H1 (cell line): ENCODE results near the gene LRRFIP1. TPM values are rescaled to one million over a fixed set of nuclear protein-coding genes. Genes with fewer than 3 reads are reported as not detected.

Experiments used
- CTCF ChIA-PET: fragments of 300-600 bp; sonication (Branson Sonifier 250); formaldehyde crosslinking; loops from one replicate; lab custom pipeline; 2021; ENCODE audit not compliant: partially characterized antibody; lab: Charles Lee
- POLR2A ChIA-PET: fragments of 300-600 bp; sonication (Branson Sonifier 250); formaldehyde crosslinking; loops from one replicate; lab custom pipeline; 2021; ENCODE audit warnings: inconsistent platforms; ENCODE audit not compliant: partially characterized antibody; lab: Charles Lee
- DNase-seq, 2 experiments: peaks; one replicate each; pipeline versions ENCODE4 v3.0.0 to v3.0.0-alpha.2; 2010 to 2022; ENCODE audit warnings: low spot score in 2 of 2, low read depth in 1 of 2, mixed read lengths in 1 of 2
- FAIRE-seq: peaks from 2 replicates; lab custom pipeline; 2011; peaks lifted over from hg19 to GRCh38; lab: Jason Lieb, UNC
- H2AFZ ChIP-seq: 2 replicates; pipeline ENCODE4 v1.8.1; 2012; ENCODE audit warnings: low read length, inconsistent platforms
- H2AK5ac ChIP-seq: 2 replicates; pipeline ENCODE4 v1.6.1; 2013; ENCODE audit warnings: low read depth, low read length
- H2BK120ac ChIP-seq: replicated peaks from 2 replicates; pipeline ENCODE3; 2013; ENCODE audit warnings: low read depth, low read length, inconsistent platforms
- H2BK12ac ChIP-seq: 2 replicates; pipeline ENCODE4 v1.6.1; 2013; ENCODE audit warnings: low read depth, low read length
- H2BK15ac ChIP-seq: 2 replicates; pipeline ENCODE4 v1.6.1; 2013; ENCODE audit warnings: low read length
- H2BK20ac ChIP-seq: 2 replicates; pipeline ENCODE4 v1.6.1; 2013; ENCODE audit warnings: low read length
- H2BK5ac ChIP-seq: 2 replicates; pipeline ENCODE4 v1.6.1; 2013; ENCODE audit warnings: low read depth, low read length
- H3K14ac ChIP-seq: 2 replicates; pipeline ENCODE4 v1.6.1; 2013; ENCODE audit warnings: inconsistent platforms; ENCODE audit not compliant: insufficient read length
- H3K18ac ChIP-seq: 2 replicates; pipeline ENCODE4 v1.6.1; 2013; ENCODE audit warnings: low read length; ENCODE audit errors: extremely low read depth
- H3K23ac ChIP-seq: 2 replicates; pipeline ENCODE4 v1.6.1; 2013; ENCODE audit warnings: inconsistent platforms; ENCODE audit not compliant: insufficient read length
- H3K23me2 ChIP-seq: 2 replicates; pipeline ENCODE4 v1.6.1; 2013; ENCODE audit warnings: low read depth, low read length
- H3K27ac ChIP-seq: 2 replicates; pipeline ENCODE4 v1.6.1; 2011; ENCODE audit warnings: low read depth, low read length, inconsistent platforms
- H3K27me3 ChIP-seq, 4 experiments: replicated peaks in 1 of 4; 1 replicate in 1 of 4; 2 replicates in 3 of 4; pipeline versions ENCODE4 v1.6.1 to v1.8.1; 2011 to 2013; ENCODE audit warnings: low read length in 3 of 4, mild to moderate bottlenecking in 3 of 4, inconsistent platforms in 2 of 4, mixed read lengths in 2 of 4, moderate library complexity in 1 of 4; ENCODE audit not compliant: control insufficient read depth in 3 of 4, insufficient read depth in 3 of 4; ENCODE audit errors: extremely low read depth in 1 of 4
- H3K36me3 ChIP-seq, 4 experiments: 2 replicates each; pipeline versions ENCODE4 v1.6.1 to v1.8.1; 2011 to 2013; ENCODE audit warnings: mild to moderate bottlenecking in 4 of 4, low read length in 3 of 4, moderate library complexity in 2 of 4, control low read depth in 1 of 4, inconsistent platforms in 1 of 4; ENCODE audit not compliant: insufficient read depth in 4 of 4, control insufficient read depth in 2 of 4
- H3K4ac ChIP-seq: replicated peaks from 2 replicates; pipeline ENCODE3; 2013; ENCODE audit warnings: low read length, low read depth, mixed read lengths, inconsistent platforms; ENCODE audit not compliant: insufficient read length
- H3K4me1 ChIP-seq, 4 experiments: replicated peaks in 1 of 4; 1 replicate in 1 of 4; 2 replicates in 3 of 4; pipeline versions ENCODE4 v1.6.1 to v1.8.1; 2011 to 2013; ENCODE audit warnings: low read length in 3 of 4, inconsistent platforms in 2 of 4, mixed read lengths in 1 of 4; ENCODE audit not compliant: insufficient read depth in 4 of 4, control insufficient read depth in 3 of 4
- H3K4me2 ChIP-seq, 2 experiments: 2 replicates each; pipeline versions ENCODE4 v1.6.1 to v1.8.1; 2011 to 2013; ENCODE audit warnings: low read depth in 2 of 2, low read length in 2 of 2, control low read depth in 1 of 2, inconsistent platforms in 1 of 2, mild to moderate bottlenecking in 1 of 2; ENCODE audit not compliant: insufficient read depth in 1 of 2
- H3K4me3 ChIP-seq, 4 experiments: fragments of 200-600, 300-600 bp in 1 of 4; sonication (generic), shearing (Covaris generic), sonication (Bioruptor Twin) in 1 of 4; 2 replicates each; pipeline versions ENCODE4 v1.5.1 to v1.8.1; 2011 to 2016; ENCODE audit warnings: low read length in 4 of 4, low read depth in 3 of 4, control low read depth in 2 of 4, inconsistent platforms in 2 of 4, mild to moderate bottlenecking in 2 of 4, mixed read lengths in 1 of 4, moderate library complexity in 1 of 4; ENCODE audit not compliant: insufficient read depth in 2 of 4; ENCODE audit errors: extremely low read depth in 1 of 4
- H3K56ac ChIP-seq: replicated peaks from 2 replicates; pipeline ENCODE3; 2013; ENCODE audit warnings: low read depth, mild to moderate bottlenecking, mixed read lengths, low read length, inconsistent platforms; ENCODE audit not compliant: insufficient read length
- H3K79me1 ChIP-seq: 2 replicates; pipeline ENCODE4 v1.6.1; 2013; ENCODE audit warnings: low read depth, low read length, control low read depth
- H3K79me2 ChIP-seq, 2 experiments: 2 replicates each; pipeline versions ENCODE4 v1.6.1 to v1.8.1; 2012 to 2013; ENCODE audit warnings: low read length in 2 of 2, mild to moderate bottlenecking in 2 of 2, inconsistent platforms in 1 of 2; ENCODE audit not compliant: insufficient read depth in 2 of 2, control insufficient read depth in 1 of 2
- H3K9ac ChIP-seq, 4 experiments: replicated peaks in 1 of 4; 1 replicate in 1 of 4; 2 replicates in 3 of 4; pipeline versions ENCODE4 v1.6.1 to v1.8.1; 2011 to 2013; ENCODE audit warnings: low read depth in 3 of 4, low read length in 3 of 4, control low read depth in 2 of 4, mild to moderate bottlenecking in 2 of 4, moderate library complexity in 2 of 4, inconsistent platforms in 1 of 4; ENCODE audit errors: extremely low read depth in 1 of 4
- H3K9me3 ChIP-seq, 2 experiments: 2 replicates each; pipeline versions ENCODE4 v1.6.1 to v1.8.1; 2012 to 2013; ENCODE audit warnings: mild to moderate bottlenecking in 2 of 2, moderate library complexity in 2 of 2, control low read depth in 1 of 2, inconsistent platforms in 1 of 2, low read depth in 1 of 2, low read length in 1 of 2, mixed read lengths in 1 of 2; ENCODE audit not compliant: insufficient read depth in 2 of 2
- H4K20me1 ChIP-seq, 2 experiments: replicated peaks in 1 of 2; 2 replicates each; pipeline versions ENCODE3 to v1.8.1; 2011 to 2013; ENCODE audit warnings: inconsistent platforms in 2 of 2, low read length in 2 of 2, mild to moderate bottlenecking in 1 of 2; ENCODE audit not compliant: insufficient read depth in 2 of 2, control insufficient read depth in 1 of 2
- H4K5ac ChIP-seq: 2 replicates; pipeline ENCODE4 v1.6.1; 2013; ENCODE audit warnings: low read length, low read depth, mixed read lengths, inconsistent platforms; ENCODE audit not compliant: insufficient read length
- H4K8ac ChIP-seq: 2 replicates; pipeline ENCODE4 v1.8.0; 2013; ENCODE audit warnings: mild to moderate bottlenecking, moderate library complexity, low read length, inconsistent platforms; ENCODE audit not compliant: insufficient read depth; ENCODE audit errors: extremely low read depth
- H4K91ac ChIP-seq: replicated peaks from 2 replicates; pipeline ENCODE3; 2013; ENCODE audit warnings: low read length, mixed read lengths, inconsistent platforms; ENCODE audit not compliant: insufficient read length
- ASH2L ChIP-seq: fragments of 200-600, 300-600 bp; sonication (generic); IDR thresholded peaks from one replicate; pipeline ENCODE4 v1.7.1; 2017; ENCODE audit warnings: low read length
- ATF2 ChIP-seq: IDR thresholded peaks from 2 replicates; pipeline ENCODE4 v1.6.1; 2012; ENCODE audit warnings: low read length, inconsistent platforms
- JUN ChIP-seq: IDR thresholded peaks from 2 replicates; pipeline ENCODE4 v1.6.1; 2011; ENCODE audit warnings: low read depth, mild to moderate bottlenecking, improper control_type of control experiment, low read length
- MAX ChIP-seq: IDR thresholded peaks from 2 replicates; pipeline ENCODE4 v1.6.1; 2012; ENCODE audit warnings: inconsistent platforms
- NANOG ChIP-seq: IDR thresholded peaks from 2 replicates; pipeline ENCODE4 v1.6.1; 2011; ENCODE audit warnings: low read length, low read depth, mild to moderate bottlenecking, inconsistent platforms; ENCODE audit not compliant: insufficient read depth, poor library complexity, severe bottlenecking
- SP4 ChIP-seq: IDR thresholded peaks from 2 replicates; pipeline ENCODE4 v1.6.1; 2012; ENCODE audit warnings: low read length, inconsistent platforms
- SRF ChIP-seq: IDR thresholded peaks from 2 replicates; pipeline ENCODE4 v1.6.1; 2011; ENCODE audit warnings: mild to moderate bottlenecking, low read depth, low read length, moderate library complexity
- TAF1 ChIP-seq: IDR thresholded peaks from 2 replicates; pipeline ENCODE4 v1.6.1; 2011; ENCODE audit warnings: mild to moderate bottlenecking, low read depth, low read length
- WGBS, 2 experiments: shearing (Covaris generic) in 1 of 2; methylation state at CpG; one replicate each; pipeline versions ENCODE4 v1.1.6 to v1.1.7; 2013 to 2015; ENCODE audit warnings: low lambda C conversion rate in 2 of 2, mixed read lengths in 2 of 2, inconsistent platforms in 1 of 2, low coverage in 1 of 2, missing lambda C conversion rate in 1 of 2; ENCODE audit not compliant: insufficient replicate concordance in 2 of 2, insufficient coverage in 1 of 2, insufficient read length in 1 of 2; ENCODE audit errors: extremely low coverage in 1 of 2, missing lambda C conversion rate in 1 of 2; 5-methylcytosine and 5-hydroxymethylcytosine counted together
- polyA plus RNA-seq, 7 experiments: library from polyadenylated mRNA; depleted of rRNA in 3 of 7; stranded (reverse) in 5 of 7; unstranded in 2 of 7; fragments of >200 nt in 5 of 7; fragments of 200-250 nt in 2 of 7; gene quantifications; 1 replicate in 5 of 7; 2 replicates in 1 of 7; 4 replicates in 1 of 7; pipeline versions ENCODE4 v1.2.1 to v1.2.3, GENCODE V29; 2011 to 2013; ENCODE audit warnings: missing spikeins in 2 of 7, mixed read lengths in 2 of 7
- total RNA-seq: library from RNA; stranded (reverse); fragmentation: NEBNext Ultra II Directional; extraction: Animal tissue kit (Norgen Biotek cat#: 25700); gene quantifications from 2 replicates; pipeline ENCODE4 v1.2.1, GENCODE V29; 2021

Gene LRRFIP1
- total and polyA plus RNA-seq, 2 of the 8 experiments (the other 6 are each of a cell fraction or from before 2014, with no cell fraction given) = 12.1 to 75.8 TPM

GRCh38 chr2:237615631-237616249 lies 11.6 kb upstream of the LRRFIP1 start:
- H4K8ac ChIP-seq = no peak overlapping the region
- H2BK15ac ChIP-seq = no peak overlapping the region; the same call in 1 of the 2 replicates
- FAIRE-seq (no peak), DNase-seq (no peak)
- peaks cover 9 to 21% (median 17%) of the 10 kb centered on the region in 4 experiments for H3K4me1 ChIP-seq
- peak overlapping the region; percentile 91 for H2AK5ac ChIP-seq
- no peak overlapping the region for H4K5ac ChIP-seq
- no peak overlapping the region for H2AFZ ChIP-seq
- H2BK5ac ChIP-seq = peak overlapping the region; percentile 97; the same call in 1 of the 2 replicates
- H3K23me2 ChIP-seq = no peaks in the 10 kb centered on the region
- no peaks in the 10 kb centered on the region for H3K9me3 ChIP-seq
- H3K14ac ChIP-seq = no peak overlapping the region
- H3K18ac ChIP-seq = peak overlapping the region; percentile 68
- H3K4ac ChIP-seq = no peak overlapping the region
- peak overlapping the region; percentile 20 for H4K91ac ChIP-seq
- peak overlapping the region; percentile 24 for H2BK120ac ChIP-seq
- peak overlapping the region; percentile 89 for H2BK12ac ChIP-seq
- H3K27ac ChIP-seq = no peak overlapping the region
- no peak overlapping the region for H3K9ac ChIP-seq
- WGBS, 2 experiments = 92% methylated on average over 4 of the region's 4 CpGs; no CpG with 5 or more reads in 1 of the 2 experiments
- no peaks in the 10 kb centered on the region for H3K79me1 ChIP-seq
- H3K4me3 ChIP-seq = no peak overlapping the region
- no peaks in the 10 kb centered on the region for H3K36me3 ChIP-seq
- no peaks in the 10 kb centered on the region for H4K20me1 ChIP-seq
- peak overlapping the region; percentile 74 for H2BK20ac ChIP-seq
- H3K27me3 ChIP-seq = no peaks in the 10 kb centered on the region; a peak in 1 of 7 replicates
- peak overlapping the region in 1 of 2 experiments; percentile 16; a peak in 1 of 4 replicates for H3K4me2 ChIP-seq
- no peak overlapping the region for H3K56ac ChIP-seq
- ChIA-PET CTCF (interaction anchor here (0.5 to 4.4 kb wide), 10 partner anchors 9 to 46 kb away, joined by 3 to 63 read pairs (median 10); no protein-coding TSS in a partner anchor), POLR2A (interaction anchor here (0.6 to 6.3 kb wide), 8 partner anchors 10 to 117 kb away, joined by 3 to 51 read pairs (median 18); partner anchors contain the start of genes LRRFIP1 and RAB17)
- no peak overlapping the region for H3K23ac ChIP-seq
- TF ChIP-seq SRF (no peak), MAX (no peak), SP4 (no peak), ATF2 (no peak), NANOG (no peak), TAF1 (no peak), JUN (no peak), ASH2L (no peak)
- no peaks in the 10 kb centered on the region for H3K79me2 ChIP-seq
